ENCODE data around the gene KIF26B.
A peak's percentile ranks its signal among the peaks of the same experiment; 100 is the strongest.

KIF26B gene

GRCh38 chr1:245131026-245131393 is 23.8 kb upstream of the KIF26B start:
- FAIRE-seq (no peak), DNase-seq (ENCODE audit: insufficient read length, low spot score) (no peak)

GRCh38 chr1:245132771-245133170 is 22.0 kb upstream of the KIF26B start:
- FAIRE-seq (no peak), DNase-seq (ENCODE audit: insufficient read length, low spot score) (no peak)

- FAIRE-seq = no peak
- DNase-seq (ENCODE audit: insufficient read length, low spot score) = no peak
These were observed 20.6 kb upstream of the KIF26B start for GRCh38 chr1:245133995-245134715.

- DNase-seq (ENCODE audit: insufficient read length, low spot score) = no peak
- FAIRE-seq = no peak
These were observed 12.5 kb upstream of the KIF26B start for GRCh38 chr1:245142171-245142798.

GRCh38 chr1:245142976-245143375 is 11.8 kb upstream of the KIF26B start:
- FAIRE-seq (no peak), DNase-seq (ENCODE audit: insufficient read length, low spot score) (no peak)

GRCh38 chr1:245143849-245144248 is 10.9 kb upstream of the KIF26B start:
- no peak for DNase-seq (ENCODE audit: insufficient read length, low spot score)
- FAIRE-seq = no peak

- DNase-seq (ENCODE audit: insufficient read length, low spot score) (no peak), FAIRE-seq (no peak)
These were observed 6.7 kb upstream of the KIF26B start for GRCh38 chr1:245148069-245148468.

- DNase-seq (ENCODE audit: insufficient read length, low spot score) = no peak
- no peak for FAIRE-seq
These were observed 5.9 kb upstream of the KIF26B start for GRCh38 chr1:245148861-245149260.

- FAIRE-seq = peak; percentile 66
These were observed 1.7 kb upstream of the KIF26B start for GRCh38 chr1:245153081-245153551.

GRCh38 chr1:245153552-245154428 is 995 bp upstream of the KIF26B start:
- no peak for DNase-seq (ENCODE audit: insufficient read length, low spot score)

More at GRCh38 chr1:245153081-245153551, 1.7 kb upstream of the KIF26B start:
- peak; percentile 60 for DNase-seq (ENCODE audit: insufficient read length, low spot score)

GRCh38 chr1:245155272-245156040 is 671 bp downstream of the KIF26B start:
- FAIRE-seq (no peak), DNase-seq (ENCODE audit: insufficient read length, low spot score) (peak; percentile 22)

More at GRCh38 chr1:245153552-245154428, 995 bp upstream of the KIF26B start:
- FAIRE-seq = no peak

- DNase-seq (ENCODE audit: insufficient read length, low spot score) (peak; percentile 96), FAIRE-seq (peak; percentile 60)
These were observed 1.4 kb downstream of the KIF26B start for GRCh38 chr1:245156041-245156735.

- FAIRE-seq (no peak), DNase-seq (ENCODE audit: insufficient read length, low spot score) (no peak)
These were observed 2.1 kb downstream of the KIF26B start for GRCh38 chr1:245156736-245157505.

- FAIRE-seq (no peak), DNase-seq (ENCODE audit: insufficient read length, low spot score) (no peak)
These were observed 4.1 kb downstream of the KIF26B start for GRCh38 chr1:245158913-245159312.

GRCh38 chr1:245160288-245160687 is 5.5 kb downstream of the KIF26B start:
- no peak for FAIRE-seq
- DNase-seq (ENCODE audit: insufficient read length, low spot score) = no peak

- FAIRE-seq (no peak), DNase-seq (ENCODE audit: insufficient read length, low spot score) (no peak)
These were observed 6.1 kb downstream of the KIF26B start for GRCh38 chr1:245160741-245161400.

GRCh38 chr1:245161866-245162265 is 7.1 kb downstream of the KIF26B start:
- no peak for FAIRE-seq
- no peak for DNase-seq (ENCODE audit: insufficient read length, low spot score)

- FAIRE-seq = no peak
- DNase-seq (ENCODE audit: insufficient read length, low spot score) = no peak
These were observed 11.7 kb downstream of the KIF26B start for GRCh38 chr1:245166471-245166885.

- DNase-seq (ENCODE audit: insufficient read length, low spot score) (no peak), FAIRE-seq (no peak)
These were observed 13.3 kb downstream of the KIF26B start for GRCh38 chr1:245168086-245168485.

Data from GM19239 (cell line).